ENCODE data around the gene NEDD1.

The NEDD1 gene, protein sequence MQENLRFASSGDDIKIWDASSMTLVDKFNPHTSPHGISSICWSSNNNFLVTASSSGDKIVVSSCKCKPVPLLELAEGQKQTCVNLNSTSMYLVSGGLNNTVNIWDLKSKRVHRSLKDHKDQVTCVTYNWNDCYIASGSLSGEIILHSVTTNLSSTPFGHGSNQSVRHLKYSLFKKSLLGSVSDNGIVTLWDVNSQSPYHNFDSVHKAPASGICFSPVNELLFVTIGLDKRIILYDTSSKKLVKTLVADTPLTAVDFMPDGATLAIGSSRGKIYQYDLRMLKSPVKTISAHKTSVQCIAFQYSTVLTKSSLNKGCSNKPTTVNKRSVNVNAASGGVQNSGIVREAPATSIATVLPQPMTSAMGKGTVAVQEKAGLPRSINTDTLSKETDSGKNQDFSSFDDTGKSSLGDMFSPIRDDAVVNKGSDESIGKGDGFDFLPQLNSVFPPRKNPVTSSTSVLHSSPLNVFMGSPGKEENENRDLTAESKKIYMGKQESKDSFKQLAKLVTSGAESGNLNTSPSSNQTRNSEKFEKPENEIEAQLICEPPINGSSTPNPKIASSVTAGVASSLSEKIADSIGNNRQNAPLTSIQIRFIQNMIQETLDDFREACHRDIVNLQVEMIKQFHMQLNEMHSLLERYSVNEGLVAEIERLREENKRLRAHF

DNA sequence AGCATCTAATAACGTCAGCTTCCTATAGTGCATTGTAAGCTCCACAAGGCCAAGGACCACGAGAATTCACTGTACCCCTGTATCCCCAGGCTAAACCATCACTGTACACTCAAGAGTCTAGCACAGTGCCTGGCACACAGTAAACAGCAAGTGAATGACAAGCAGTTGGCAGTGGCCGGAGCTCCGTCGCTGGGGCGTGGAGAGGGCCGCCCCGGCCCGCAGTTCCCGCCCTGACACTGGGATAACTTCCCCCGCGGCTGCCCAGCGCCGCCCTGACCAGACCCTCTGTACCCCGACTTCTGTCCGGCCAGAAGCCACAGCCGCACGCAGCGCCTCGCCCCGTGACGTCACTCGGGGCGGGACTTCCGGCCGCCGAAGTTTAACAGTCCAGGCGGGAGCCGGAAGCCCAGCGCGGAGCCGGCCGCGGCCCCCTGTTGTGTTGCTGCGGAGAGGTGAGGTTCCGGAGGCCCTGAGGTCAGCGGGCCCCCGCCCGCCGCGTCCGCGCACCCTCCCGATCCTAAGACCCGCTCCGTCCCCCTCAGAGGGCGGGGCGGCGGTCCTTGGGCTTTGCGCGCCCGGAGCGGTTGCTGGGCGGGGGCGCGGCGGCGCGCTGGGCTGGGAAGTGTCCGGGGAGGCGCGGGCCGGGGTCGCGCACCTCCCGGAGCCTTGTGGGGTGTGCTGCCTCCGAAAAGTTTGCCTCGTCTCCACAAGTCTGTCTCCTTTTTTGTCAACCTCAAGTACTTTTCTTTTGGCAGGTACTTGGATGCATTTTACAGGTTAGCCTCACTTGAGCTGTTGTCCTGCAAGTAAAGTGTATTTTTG, at the start of gene NEDD1:
NEDD1 (plus strand) TSS at position 409 of the 822 bp plus-strand sequence. CDS start 2,503 bp downstream, outside the sequence.
- DNase-seq (ENCODE audit: low spot score), result peak; percentile 94

DNA sequence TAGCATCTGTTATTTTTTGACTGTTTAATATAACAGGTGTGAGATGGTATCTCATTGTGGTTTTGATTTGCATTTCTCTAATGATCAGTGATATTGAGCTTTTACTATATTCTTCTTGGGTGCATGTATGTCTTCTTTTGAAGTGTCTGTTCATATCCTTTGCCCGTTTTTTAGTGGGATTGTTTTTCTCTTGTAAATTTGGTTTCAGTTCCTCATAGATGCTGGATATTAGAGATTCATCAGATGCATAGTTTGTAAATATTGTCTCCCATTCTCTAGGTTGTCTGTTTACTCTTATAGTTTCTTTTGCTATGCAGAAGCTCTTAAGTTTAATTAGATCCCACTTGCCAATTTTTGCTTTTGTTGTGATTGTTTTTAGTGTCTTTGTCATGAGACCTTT, 48.9 kb upstream of the NEDD1 start:
- DNase-seq (ENCODE audit: low spot score), result no peak

DNA sequence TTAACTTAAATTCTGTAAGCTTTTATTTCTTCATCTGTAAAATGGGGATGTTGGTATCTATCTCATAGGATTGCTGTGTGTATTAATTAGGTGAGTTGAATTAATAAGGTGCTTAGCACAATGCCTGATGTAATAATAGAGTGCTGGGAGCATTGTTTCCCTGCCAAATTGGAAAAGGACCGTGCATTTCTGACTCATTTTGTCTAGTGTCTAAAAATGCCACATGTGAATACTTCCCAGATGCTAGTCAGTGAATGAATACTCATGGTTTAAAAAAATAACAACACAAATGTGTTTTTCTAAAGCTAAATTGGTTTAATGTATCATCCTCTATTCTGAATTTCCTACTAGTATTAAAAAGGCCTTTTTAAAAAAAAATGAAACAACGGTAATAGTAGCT, 45.4 kb upstream of the NEDD1 start:
- peak; percentile 48 for DNase-seq (ENCODE audit: low spot score)

DNA sequence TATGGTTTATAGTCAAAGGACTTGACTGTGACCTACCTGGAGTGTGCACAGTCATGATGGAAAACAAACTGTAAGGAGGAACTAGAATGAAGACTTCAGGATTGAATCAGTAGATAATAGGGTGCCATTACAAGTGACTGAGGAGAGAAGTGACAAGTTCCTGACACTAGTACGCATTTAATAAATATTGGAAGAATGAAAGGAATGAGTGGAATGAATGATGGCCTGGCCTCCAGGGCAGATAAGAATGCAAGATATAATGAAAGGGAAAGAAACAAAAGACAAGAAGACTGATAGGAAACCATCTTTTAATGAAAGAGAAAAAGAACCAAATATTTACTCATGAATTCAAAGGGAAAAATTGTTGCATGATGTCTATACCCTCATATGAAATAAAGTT, 44.7 kb upstream of the NEDD1 start:
- no peak for DNase-seq (ENCODE audit: low spot score)

DNA sequence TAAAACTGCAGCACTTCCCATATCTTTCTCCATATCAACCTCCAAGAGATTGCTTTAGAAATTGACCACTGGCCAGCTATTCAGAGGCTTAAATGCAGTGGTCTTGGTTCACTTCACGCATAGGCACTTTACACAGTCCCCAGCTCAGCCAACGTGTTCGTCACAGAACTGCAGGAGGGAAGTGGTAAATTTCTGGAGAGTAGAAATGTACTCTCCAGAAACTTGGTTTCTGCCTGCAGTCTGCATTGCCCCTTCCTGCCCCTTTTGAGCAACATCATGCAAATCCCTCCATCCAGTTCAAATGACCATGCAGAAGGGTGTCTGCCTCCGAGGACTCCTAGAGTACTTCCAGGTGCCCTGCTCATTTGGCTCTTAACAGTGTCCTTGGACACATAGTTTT, 42.7 kb upstream of the NEDD1 start:
- DNase-seq (ENCODE audit: low spot score), result no peak

DNA sequence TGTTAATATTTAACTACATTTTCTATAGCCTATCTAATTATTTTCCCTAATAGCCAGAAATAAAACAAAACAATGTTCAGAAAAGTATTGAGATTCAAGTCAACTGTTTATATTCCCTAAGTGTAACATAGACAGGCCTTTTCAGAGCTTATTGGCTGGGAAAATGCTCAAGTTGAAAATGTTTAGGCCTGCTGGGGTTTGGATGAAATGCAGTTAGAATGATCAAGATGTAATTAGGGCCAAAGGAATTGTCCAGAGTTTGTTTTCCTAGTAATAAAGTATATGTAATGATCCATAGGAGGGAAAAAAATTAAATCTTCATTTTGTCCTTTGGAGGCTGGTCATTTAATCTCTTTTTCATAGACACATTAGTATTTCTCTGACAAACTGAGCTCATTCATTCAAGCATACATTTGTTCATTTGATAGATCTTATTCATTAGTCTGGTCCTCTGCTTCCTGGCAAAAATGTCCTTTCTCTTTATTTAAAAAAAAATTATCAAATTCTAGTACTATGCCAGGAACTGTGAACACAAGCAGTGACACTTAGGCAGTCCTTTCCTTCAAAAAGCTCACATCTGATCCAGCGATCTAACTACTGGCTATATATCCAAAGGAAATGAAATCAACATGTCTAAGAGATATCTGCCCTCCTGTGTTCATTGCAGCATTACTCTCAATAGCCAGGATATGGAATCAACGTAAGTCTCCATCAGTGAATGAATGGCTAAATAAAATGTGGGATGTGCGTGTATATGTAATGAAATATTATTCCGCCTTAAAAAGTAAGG, 40.1 kb upstream of the NEDD1 start:
- no peak for DNase-seq (ENCODE audit: low spot score)

DNA sequence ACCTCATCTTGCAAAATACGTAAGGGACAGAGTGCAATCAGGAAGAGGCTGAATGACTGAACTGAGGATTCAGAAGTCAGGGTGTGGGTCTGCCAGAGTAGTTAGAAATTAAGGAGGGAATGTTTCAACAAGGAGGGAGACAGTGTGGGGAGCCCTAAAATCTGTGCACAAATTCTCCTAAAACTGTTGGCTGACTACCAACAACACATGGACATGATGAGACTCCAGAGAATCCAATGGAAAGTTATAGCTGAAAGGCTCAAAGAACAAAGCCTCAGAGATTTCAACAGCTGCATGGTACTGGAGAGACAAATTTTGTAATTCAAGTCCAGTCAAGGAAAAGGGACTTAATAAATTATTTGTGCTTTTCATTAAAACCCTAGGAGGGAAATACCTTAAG, 36.1 kb upstream of the NEDD1 start:
- no peak for DNase-seq (ENCODE audit: low spot score)

DNA sequence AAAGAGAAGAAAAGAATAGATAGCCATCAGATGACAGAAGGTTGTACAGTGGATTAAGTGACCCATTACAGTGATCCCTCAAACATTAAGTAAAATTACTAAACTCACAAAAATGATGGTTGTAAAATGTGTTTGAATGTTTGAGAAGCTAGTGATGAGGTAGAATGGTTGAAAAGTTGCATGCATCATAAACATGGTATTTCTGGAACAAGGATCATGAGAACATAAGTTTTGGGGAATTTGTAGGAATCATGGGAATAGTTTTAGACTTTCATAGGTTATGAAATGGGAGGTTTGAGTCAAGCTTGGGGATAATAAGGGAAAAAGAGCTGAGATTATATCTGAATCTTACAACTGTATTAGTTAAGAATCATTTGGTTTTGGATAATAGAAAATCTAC, 34.1 kb upstream of the NEDD1 start:
- DNase-seq (ENCODE audit: low spot score), result no peak

DNA sequence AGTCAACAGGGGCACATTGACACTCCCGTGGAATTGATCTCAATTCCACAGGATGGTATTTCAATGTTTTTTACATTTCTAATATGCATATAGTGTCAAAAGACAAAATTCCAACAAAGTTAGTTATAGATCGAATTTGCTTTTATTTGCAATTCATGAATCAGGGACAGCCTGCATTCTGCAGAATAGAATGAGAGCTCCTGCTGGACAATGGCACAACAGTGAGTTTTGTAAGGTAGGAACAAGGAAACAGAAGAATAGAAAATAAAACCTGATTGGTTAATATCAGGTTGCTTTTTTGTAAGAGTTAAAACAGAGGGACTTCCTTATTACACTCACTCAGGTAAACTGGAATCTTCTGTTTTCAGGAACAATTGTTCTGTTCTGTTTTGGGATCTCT, 32.8 kb upstream of the NEDD1 start:
- no peak for DNase-seq (ENCODE audit: low spot score)

DNA sequence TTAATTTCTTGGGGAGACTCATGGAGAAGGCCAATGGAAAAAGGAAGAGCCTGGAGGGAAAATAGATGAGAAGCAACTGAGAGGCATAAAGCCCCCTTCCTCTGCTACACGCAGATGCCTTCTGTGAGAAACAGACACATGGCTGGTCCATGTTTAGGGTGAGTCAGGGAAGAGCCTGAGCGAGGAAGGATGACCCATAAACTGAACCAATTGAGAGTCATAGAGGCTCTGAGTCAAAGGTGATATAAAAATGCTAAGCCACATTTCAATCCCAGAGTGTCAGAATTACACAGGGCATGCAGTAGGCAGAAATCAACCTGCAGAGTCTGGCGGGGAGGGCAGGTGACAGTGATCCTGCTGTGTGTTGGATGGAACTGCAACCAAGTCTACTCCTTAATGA, 30.1 kb upstream of the NEDD1 start:
- peak; percentile 20 for DNase-seq (ENCODE audit: low spot score)

DNA sequence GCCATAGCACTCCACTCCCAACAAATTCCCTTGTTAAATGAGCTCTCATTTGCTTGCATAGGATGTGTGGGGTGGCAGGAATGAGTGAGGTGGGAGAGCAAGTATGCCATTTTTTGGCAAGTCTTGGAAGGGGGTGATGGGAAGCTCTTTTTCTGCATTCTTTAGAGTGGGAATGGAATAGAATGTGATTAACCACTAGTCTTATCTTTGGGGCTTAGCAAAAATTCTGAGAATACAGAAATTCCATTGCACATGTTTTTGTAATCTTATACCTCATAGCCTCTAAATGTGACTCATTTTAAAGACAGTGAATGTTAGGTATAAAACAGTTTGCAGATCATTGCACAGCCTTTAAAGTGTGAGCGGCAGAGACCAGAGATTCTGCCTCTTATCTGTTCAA, 28.4 kb upstream of the NEDD1 start:
- peak; percentile 76 for DNase-seq (ENCODE audit: low spot score)

DNA sequence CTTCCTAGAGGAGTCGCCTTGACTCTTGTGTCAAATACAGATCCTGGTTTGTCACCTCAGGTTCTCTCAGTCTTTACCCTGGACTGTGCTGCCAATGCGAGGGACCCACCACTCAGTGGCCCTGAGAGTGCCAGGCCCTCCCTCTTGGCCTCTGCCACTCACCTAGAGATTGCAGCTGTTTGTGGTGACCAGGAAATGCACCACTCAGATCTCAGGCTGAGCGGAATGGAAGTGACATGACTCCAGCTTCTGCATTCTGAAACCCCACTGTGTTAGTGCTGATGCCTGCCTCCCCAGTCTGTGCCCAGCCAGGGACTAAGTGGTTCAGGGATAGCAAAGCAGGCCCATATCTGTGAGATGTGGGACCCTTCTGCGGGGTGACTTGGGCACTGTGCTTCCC, 27.8 kb upstream of the NEDD1 start:
- DNase-seq (ENCODE audit: low spot score), result no peak

DNA sequence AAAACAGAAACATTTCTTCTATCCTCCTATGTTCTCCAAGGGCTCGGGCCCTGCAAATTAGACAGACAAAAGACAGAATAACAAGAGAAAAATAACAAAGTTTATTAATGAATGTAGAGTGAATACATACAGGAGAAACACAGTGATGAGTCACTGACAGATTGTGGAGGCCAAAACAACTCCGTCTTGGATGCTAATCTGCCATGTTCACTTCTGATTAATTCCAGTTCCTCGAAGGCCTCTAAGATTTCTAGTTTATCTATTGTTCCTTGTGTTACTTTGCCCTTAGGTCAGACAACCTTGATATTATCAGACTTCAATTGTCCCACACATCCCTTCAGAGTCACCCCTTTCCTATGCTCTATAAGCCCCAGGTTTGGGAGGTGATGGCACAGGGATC, 26.8 kb upstream of the NEDD1 start:
- DNase-seq (ENCODE audit: low spot score), result no peak

DNA sequence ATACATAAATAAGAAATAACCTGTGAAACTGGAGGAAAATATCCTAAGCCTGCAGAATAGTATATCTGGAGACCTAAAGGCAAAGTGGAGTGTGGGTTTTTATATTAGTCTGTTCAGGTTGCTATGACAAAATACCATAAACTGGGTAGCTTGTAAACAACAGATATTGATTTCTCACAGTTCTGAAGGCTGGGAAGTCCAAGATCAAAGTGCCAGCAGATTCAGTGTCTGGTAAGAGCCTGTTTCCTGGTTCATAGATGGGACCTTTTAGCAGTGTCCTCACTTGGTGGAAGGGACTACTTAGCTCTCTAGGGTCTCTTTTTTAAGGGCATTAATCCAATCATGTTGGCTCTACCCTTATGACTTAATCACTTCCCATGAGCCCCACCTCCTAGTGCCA, 25.4 kb upstream of the NEDD1 start:
- DNase-seq (ENCODE audit: low spot score), result no peak

DNA sequence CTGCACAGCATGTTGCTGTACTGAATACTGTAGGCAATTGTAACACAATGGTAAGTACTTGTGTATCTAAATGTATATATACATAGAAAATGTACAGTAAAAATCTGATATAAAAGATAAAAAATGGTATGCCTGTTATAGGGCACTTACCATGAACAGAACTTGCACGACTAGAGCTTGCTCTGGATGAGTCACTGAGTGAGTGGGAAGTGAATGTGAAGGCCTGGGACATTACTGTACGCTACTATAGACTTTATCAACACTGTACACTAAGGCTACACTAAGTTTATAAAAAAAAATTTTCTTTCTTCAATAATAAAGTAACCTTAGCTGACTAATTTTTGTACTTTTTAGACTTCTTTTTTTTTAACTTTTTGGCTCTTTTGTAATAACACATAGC, 24.2 kb upstream of the NEDD1 start:
- peak; percentile 34 for DNase-seq (ENCODE audit: low spot score)

DNA sequence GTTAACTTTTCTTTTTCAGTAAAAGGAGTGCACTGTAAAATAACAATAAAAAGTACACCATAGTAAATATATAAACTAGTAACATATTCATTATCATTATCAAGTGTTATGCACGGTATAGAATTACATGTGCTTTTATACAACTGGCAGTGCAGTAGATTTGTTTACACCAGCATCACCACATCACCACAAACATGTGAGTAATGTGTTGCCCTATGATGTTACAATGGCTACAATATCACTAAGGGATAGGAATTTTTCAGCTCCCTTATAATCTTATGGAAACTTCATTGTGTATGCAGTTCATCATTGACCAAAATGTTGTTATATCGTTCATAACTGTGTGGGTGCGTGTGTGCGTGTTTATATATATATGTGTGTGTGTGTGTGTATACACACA, 23.5 kb upstream of the NEDD1 start:
- no peak for DNase-seq (ENCODE audit: low spot score)

DNA sequence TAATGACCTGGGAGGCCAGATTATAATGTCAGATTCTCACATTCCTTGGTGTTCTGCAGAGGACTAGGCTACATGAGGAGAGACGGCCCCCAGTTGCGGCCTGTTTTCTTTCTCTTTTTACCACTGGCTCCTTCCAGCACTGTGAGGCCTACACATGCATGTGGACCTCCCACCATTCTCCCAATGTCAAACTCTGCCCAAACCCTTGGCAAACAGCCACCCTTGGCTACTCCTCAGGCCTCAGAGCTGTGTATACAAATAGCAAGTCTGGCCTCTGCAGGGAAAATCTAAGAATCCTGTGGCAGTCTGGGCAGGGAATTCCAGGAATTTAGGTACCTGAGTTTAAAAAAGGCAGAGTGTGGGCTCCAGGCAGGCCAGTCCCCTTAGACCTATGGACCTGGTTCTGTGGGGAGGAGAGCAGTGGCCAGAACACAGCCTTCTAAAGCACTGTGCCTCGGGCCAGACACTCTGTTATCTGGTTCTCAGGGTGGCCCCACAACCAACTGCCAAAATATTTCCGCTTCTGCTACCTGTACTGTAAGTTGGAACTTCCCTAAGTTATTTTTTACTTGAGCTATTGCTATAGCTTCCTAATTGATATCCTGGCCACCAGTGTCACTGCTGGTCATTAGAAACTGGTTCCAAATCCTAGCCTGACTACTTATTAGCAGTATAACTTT, 19.9 kb upstream of the NEDD1 start:
- DNase-seq (ENCODE audit: low spot score), result no peak

DNA sequence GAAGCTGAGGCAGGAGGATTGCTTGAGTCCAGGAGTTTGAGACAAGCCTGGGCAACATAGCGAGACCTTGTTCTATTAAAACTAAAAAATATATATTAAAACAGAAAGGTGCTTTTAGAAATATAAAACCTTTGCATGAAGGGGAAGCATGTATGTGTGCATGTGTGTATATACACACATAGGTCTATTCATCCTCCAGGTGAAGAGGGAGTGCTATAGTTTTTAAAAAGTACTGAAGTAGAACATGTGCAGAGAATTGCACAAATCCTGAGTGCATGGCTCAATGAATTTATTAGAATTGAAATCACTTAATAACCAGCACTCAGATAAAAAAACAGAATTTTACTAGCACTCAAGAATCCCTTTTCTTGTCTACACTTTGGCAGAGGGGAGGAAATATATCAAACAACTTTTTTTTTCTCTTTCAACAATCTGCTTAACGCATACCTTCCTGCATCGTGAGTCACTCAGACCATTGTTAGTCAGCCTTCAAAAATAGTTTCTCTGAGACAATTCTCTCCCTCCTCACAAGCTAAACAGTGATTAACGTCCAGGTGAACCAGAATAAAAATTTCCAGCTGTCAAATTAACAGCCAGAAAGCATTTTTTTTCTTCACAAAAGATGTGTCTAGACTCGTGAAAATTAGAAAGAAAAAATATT, 17.7 kb upstream of the NEDD1 start:
- peak; percentile 69 for DNase-seq (ENCODE audit: low spot score)

DNA sequence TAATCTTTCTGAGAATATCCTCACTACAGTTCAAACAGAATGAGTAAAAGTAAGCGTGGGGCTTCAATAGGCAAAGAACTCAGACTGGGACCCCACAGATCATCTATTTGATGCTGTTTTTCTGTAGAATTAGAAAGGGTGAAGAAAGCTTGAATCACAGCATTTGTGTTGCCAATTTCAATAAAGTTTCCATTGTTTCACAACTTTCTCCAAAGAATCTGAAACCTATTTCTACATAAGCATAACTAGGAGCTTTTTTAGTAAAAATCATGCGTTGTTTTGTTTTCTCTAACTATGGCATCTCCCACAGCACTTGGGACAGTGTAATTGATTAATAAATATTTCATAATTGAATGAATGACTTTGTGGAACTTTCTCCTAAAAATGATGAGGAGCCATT, 16.7 kb upstream of the NEDD1 start:
- no peak for DNase-seq (ENCODE audit: low spot score)

DNA sequence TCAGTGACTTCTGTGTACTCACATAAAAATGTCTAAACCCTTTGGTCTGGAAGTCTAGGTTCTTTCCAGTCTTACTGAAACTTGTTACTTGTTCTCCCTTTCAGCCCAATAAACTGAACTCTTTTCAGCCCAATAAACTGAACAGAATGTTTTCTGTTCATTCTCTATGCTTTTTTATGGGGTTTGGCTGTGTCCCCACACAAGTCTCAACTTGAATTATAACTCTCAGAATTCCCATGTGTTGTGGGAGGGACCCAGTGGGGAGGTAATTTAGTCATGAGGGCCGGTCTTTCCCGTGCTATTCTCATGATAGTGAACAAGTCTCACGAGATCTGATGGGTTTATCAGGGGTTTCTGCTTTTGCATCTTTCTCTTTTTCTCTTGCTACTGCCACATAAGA, 15.0 kb upstream of the NEDD1 start:
- no peak for DNase-seq (ENCODE audit: low spot score)

DNA sequence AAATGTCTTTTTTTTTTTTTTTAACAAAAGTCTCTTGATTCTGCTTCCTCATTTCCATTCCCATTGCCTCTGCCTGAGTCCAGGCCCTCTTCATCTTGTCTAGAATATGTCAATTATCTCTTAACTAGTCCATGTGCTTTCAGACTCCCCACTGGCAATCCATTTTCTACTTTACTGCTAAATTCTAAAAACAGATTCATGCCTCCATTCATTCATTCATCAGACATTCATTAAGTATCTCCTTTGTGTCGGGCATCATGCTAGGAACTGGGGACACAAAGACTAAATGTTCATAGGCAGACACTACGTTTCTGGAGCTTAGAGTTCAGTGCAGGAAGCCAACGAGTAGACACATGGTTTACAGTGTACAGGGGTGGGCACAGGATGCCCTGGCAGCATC, 9.6 kb upstream of the NEDD1 start:
- no peak for DNase-seq (ENCODE audit: low spot score)
